Measurements from ENCODE around the gene HOXB3. TPM values are rescaled to one million over a fixed set of nuclear protein-coding genes. Genes with fewer than 3 reads are reported as not detected.

The HOXB3 gene
- polyA plus RNA-seq, 1 of the 3 experiments (the other 2 are of a cell fraction): 0.46 TPM

- H3K4me1 ChIP-seq (ENCODE audit: control insufficient read depth in 1 of 2, insufficient read depth in 2 of 2, low read depth in 1 of 2, low read length in 1 of 2): no peaks in the 10 kb centered on the region
- DNase-seq: no peak
- no peak overlapping the region; the same call in 1 of the 2 replicates for H3K4me2 ChIP-seq
- POLR2A ChIA-PET: no interaction called here
- H4K20me1 ChIP-seq (ENCODE audit: insufficient read depth): no peaks in the 10 kb centered on the region
- no peaks in the 10 kb centered on the region for H3F3A ChIP-seq (replicated peaks; ENCODE audit: insufficient read depth)
- H3K36me3 ChIP-seq (replicated peaks in 1 of 2; ENCODE audit: control insufficient read depth in 1 of 2, insufficient read depth in 2 of 2, low read length in 1 of 2): no peaks in the 10 kb centered on the region
- no peak overlapping the region for H2AFZ ChIP-seq (ENCODE audit: low read depth)
- TF ChIP-seq, protein P1, sequence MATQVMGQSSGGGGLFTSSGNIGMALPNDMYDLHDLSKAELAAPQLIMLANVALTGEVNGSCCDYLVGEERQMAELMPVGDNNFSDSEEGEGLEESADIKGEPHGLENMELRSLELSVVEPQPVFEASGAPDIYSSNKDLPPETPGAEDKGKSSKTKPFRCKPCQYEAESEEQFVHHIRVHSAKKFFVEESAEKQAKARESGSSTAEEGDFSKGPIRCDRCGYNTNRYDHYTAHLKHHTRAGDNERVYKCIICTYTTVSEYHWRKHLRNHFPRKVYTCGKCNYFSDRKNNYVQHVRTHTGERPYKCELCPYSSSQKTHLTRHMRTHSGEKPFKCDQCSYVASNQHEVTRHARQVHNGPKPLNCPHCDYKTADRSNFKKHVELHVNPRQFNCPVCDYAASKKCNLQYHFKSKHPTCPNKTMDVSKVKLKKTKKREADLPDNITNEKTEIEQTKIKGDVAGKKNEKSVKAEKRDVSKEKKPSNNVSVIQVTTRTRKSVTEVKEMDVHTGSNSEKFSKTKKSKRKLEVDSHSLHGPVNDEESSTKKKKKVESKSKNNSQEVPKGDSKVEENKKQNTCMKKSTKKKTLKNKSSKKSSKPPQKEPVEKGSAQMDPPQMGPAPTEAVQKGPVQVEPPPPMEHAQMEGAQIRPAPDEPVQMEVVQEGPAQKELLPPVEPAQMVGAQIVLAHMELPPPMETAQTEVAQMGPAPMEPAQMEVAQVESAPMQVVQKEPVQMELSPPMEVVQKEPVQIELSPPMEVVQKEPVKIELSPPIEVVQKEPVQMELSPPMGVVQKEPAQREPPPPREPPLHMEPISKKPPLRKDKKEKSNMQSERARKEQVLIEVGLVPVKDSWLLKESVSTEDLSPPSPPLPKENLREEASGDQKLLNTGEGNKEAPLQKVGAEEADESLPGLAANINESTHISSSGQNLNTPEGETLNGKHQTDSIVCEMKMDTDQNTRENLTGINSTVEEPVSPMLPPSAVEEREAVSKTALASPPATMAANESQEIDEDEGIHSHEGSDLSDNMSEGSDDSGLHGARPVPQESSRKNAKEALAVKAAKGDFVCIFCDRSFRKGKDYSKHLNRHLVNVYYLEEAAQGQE (IDR thresholded peaks at IDR 0.05; ENCODE audit: low read depth, low read length): no peak
- no peak for TF ChIP-seq POLR2AphosphoS5 (IDR thresholded peaks at IDR 0.05; ENCODE audit: low read depth, low read length)
- TF ChIP-seq, protein P2, sequence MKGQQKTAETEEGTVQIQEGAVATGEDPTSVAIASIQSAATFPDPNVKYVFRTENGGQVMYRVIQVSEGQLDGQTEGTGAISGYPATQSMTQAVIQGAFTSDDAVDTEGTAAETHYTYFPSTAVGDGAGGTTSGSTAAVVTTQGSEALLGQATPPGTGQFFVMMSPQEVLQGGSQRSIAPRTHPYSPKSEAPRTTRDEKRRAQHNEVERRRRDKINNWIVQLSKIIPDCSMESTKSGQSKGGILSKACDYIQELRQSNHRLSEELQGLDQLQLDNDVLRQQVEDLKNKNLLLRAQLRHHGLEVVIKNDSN (IDR thresholded peaks at IDR 0.05; ENCODE audit: borderline replicate concordance, low read depth): no peak
- no peak for TF ChIP-seq CHD2 (IDR thresholded peaks at IDR 0.05; ENCODE audit: low read length, partially characterized antibody)
- no peak for TF ChIP-seq GATA2 (CRISPR knock-in tag; IDR thresholded peaks at IDR 0.05)
- TF ChIP-seq TEAD4 (IDR thresholded peaks at IDR 0.05; ENCODE audit: borderline replicate concordance, insufficient read depth): no peak
- TF ChIP-seq, protein P3, sequence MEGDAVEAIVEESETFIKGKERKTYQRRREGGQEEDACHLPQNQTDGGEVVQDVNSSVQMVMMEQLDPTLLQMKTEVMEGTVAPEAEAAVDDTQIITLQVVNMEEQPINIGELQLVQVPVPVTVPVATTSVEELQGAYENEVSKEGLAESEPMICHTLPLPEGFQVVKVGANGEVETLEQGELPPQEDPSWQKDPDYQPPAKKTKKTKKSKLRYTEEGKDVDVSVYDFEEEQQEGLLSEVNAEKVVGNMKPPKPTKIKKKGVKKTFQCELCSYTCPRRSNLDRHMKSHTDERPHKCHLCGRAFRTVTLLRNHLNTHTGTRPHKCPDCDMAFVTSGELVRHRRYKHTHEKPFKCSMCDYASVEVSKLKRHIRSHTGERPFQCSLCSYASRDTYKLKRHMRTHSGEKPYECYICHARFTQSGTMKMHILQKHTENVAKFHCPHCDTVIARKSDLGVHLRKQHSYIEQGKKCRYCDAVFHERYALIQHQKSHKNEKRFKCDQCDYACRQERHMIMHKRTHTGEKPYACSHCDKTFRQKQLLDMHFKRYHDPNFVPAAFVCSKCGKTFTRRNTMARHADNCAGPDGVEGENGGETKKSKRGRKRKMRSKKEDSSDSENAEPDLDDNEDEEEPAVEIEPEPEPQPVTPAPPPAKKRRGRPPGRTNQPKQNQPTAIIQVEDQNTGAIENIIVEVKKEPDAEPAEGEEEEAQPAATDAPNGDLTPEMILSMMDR (IDR thresholded peaks at IDR 0.05): peak; percentile 42
- TF ChIP-seq, protein P4, sequence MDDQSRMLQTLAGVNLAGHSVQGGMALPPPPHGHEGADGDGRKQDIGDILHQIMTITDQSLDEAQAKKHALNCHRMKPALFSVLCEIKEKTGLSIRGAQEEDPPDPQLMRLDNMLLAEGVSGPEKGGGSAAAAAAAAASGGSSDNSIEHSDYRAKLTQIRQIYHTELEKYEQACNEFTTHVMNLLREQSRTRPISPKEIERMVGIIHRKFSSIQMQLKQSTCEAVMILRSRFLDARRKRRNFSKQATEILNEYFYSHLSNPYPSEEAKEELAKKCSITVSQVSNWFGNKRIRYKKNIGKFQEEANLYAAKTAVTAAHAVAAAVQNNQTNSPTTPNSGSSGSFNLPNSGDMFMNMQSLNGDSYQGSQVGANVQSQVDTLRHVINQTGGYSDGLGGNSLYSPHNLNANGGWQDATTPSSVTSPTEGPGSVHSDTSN (IDR thresholded peaks at IDR 0.05): no peak
- no peak overlapping the region for H3K4me3 ChIP-seq (ENCODE audit: low read depth in 2 of 2, low read length in 1 of 2)
- H3K27ac ChIP-seq (ENCODE audit: low read depth in 2 of 2, low read length in 1 of 2): no peak overlapping the region
- H3K9me3 ChIP-seq: no peaks in the 10 kb centered on the region
- no peak overlapping the region for H3K9ac ChIP-seq
- no peaks in the 10 kb centered on the region for H3K79me2 ChIP-seq (ENCODE audit: insufficient read depth)
- CTCF ChIA-PET: interaction anchor here (1.0 kb wide), 1 partner anchor 13 kb away, joined by 3 read pairs; no protein-coding TSS in a partner anchor
- H3K9me2 ChIP-seq: no peaks in the 10 kb centered on the region
- 29% methylated on average over 5 of the region's 5 CpGs for WGBS (ENCODE audit: low lambda C conversion rate)
- H3K27me3 ChIP-seq (ENCODE audit: insufficient read depth): peaks cover 72% of the 10 kb centered on the region
Measured at GRCh38 chr17:48506246-48506645, 83.8 kb downstream of the HOXB3 start.

DNA sequence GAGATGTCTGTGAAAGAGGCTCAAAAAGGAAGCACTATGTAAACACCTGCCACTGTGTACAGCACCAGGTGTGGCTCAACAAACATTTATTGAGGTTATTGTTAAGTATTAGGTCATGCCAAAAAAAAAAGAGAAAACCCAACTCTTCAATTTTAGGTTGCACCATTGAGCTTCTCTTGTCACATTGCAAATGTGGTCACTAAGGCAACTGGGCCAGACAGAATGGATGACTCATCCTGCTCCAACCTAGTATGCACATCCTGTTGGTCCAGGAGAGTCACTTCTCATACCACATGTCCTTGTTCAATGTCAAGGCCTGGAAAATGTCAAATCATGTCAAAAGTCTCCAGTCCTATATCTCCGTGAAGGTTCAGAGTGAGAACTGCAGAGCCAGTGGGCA is 84.3 kb downstream of the HOXB3 start:
- no peak overlapping the region for H3K9ac ChIP-seq
- POLR2A ChIA-PET: no interaction called here
- 0% methylated on average over 1 of the region's 1 CpG for WGBS (ENCODE audit: low lambda C conversion rate)
- no peaks in the 10 kb centered on the region for H3F3A ChIP-seq (replicated peaks; ENCODE audit: insufficient read depth)
- H3K4me2 ChIP-seq: no peak overlapping the region; the same call in 1 of the 2 replicates
- TF ChIP-seq, protein P4 (IDR thresholded peaks at IDR 0.05): peak; percentile 89
- peak; percentile 92 for TF ChIP-seq TCF12 (IDR thresholded peaks at IDR 0.05)
- TF ChIP-seq JUND (IDR thresholded peaks at IDR 0.05): peak; percentile 70
- TF ChIP-seq SIN3A (IDR thresholded peaks at IDR 0.05; ENCODE audit: borderline replicate concordance, low read depth, low read length): no peak
- TF ChIP-seq FOSL2 (IDR thresholded peaks at IDR 0.05; ENCODE audit: borderline replicate concordance, low read depth): peak; percentile 69; the same call in 1 of the 2 replicates
- no peak for TF ChIP-seq TAF1 (IDR thresholded peaks at IDR 0.05; ENCODE audit: borderline replicate concordance, low read depth, low read length)
- H3K36me3 ChIP-seq (replicated peaks in 1 of 2; ENCODE audit: control insufficient read depth in 1 of 2, insufficient read depth in 2 of 2, low read length in 1 of 2): no peaks in the 10 kb centered on the region
- no peaks in the 10 kb centered on the region for H3K9me3 ChIP-seq
- no peaks in the 10 kb centered on the region for H3K9me2 ChIP-seq
- no peak overlapping the region for H2AFZ ChIP-seq (ENCODE audit: low read depth)
- no peaks in the 10 kb centered on the region for H3K79me2 ChIP-seq (ENCODE audit: insufficient read depth)
- CTCF ChIA-PET: interaction anchor here (1.0 kb wide), 1 partner anchor 13 kb away, joined by 3 read pairs; no protein-coding TSS in a partner anchor
- H3K27ac ChIP-seq (ENCODE audit: low read depth in 2 of 2, low read length in 1 of 2): no peak overlapping the region; a peak in 1 of 4 replicates
- H4K20me1 ChIP-seq (ENCODE audit: insufficient read depth): no peaks in the 10 kb centered on the region
- no peak overlapping the region for H3K4me3 ChIP-seq (ENCODE audit: low read depth in 2 of 2, low read length in 1 of 2)
- DNase-seq: no peak
- H3K4me1 ChIP-seq (ENCODE audit: control insufficient read depth in 1 of 2, insufficient read depth in 2 of 2, low read depth in 1 of 2, low read length in 1 of 2): no peaks in the 10 kb centered on the region
- peaks cover 72% of the 10 kb centered on the region for H3K27me3 ChIP-seq (ENCODE audit: insufficient read depth)
